HepG2 (cell line): Measurements from ENCODE around the gene MYD88. TPM values are rescaled to one million over a fixed set of nuclear protein-coding genes. Genes with fewer than 3 reads are reported as not detected.

Experiments used
- CC2D1A ChIP-seq: sonication (generic); formaldehyde crosslinking; IDR thresholded peaks from 2 replicates; pipeline ENCODE4 v1.8.1; 2023; ENCODE audit warnings: mild to moderate bottlenecking, missing genetic modification reagents
- HMG20B ChIP-seq: conservative IDR thresholded peaks from 2 replicates; pipeline ENCODE4 v1.6.1; 2016; ENCODE audit warnings: missing genetic modification reagents, missing compliant biosample characterization
- HNRNPUL1 ChIP-seq: fragments of 200-400 bp; formaldehyde crosslinking; IDR thresholded peaks from 2 replicates; pipeline ENCODE4 v1.6.1; 2017; ENCODE audit warnings: low read depth, mild to moderate bottlenecking, low read length, moderate library complexity
- MAZ ChIP-seq, 2 experiments: sonication (generic) in 1 of 2; formaldehyde crosslinking in 1 of 2; IDR thresholded peaks; 2 replicates each; pipeline versions ENCODE4 v1.5.0 to v1.6.1; 2012 to 2020; ENCODE audit warnings: low read depth in 2 of 2, mild to moderate bottlenecking in 2 of 2, borderline replicate concordance in 1 of 2, improper control_type of control experiment in 1 of 2, low read length in 1 of 2, missing genetic modification reagents in 1 of 2, moderate library complexity in 1 of 2
- MED1 ChIP-seq: sonication (generic); formaldehyde crosslinking; IDR thresholded peaks from 2 replicates; pipeline ENCODE4 v1.4.0; 2020; ENCODE audit warnings: missing genetic modification reagents
- NCOR1 ChIP-seq: fragments of 200-600 bp; sonication (generic); IDR thresholded peaks from 2 replicates; pipeline ENCODE4 v1.7.0; 2017; ENCODE audit warnings: antibody characterized with exemption, low read length, borderline replicate concordance
- SALL1 ChIP-seq: sonication (generic); formaldehyde crosslinking; IDR thresholded peaks from 2 replicates; pipeline ENCODE4 v1.8.0; 2022; ENCODE audit warnings: mild to moderate bottlenecking, missing genetic modification reagents
- SALL2 ChIP-seq: sonication (generic); formaldehyde crosslinking; IDR thresholded peaks from 2 replicates; pipeline ENCODE4 v1.8.1; 2023; ENCODE audit warnings: mild to moderate bottlenecking, missing genetic modification reagents, inconsistent platforms
- SIX4 ChIP-seq: sonication (generic); formaldehyde crosslinking; IDR thresholded peaks from 2 replicates; pipeline ENCODE4 v1.4.0; 2020; ENCODE audit warnings: missing genetic modification reagents
- SNRNP70 ChIP-seq: fragments of 200-400 bp; formaldehyde crosslinking; IDR thresholded peaks from 2 replicates; pipeline ENCODE4 v1.6.1; 2017; ENCODE audit warnings: mild to moderate bottlenecking, low read depth, low read length, moderate library complexity
- SRSF9 ChIP-seq: fragments of 200-400 bp; formaldehyde crosslinking; IDR thresholded peaks from 2 replicates; pipeline ENCODE4 v1.6.1; 2018; ENCODE audit warnings: borderline replicate concordance, mild to moderate bottlenecking, low read depth, low read length; ENCODE audit not compliant: insufficient read depth, poor library complexity, severe bottlenecking
- TCF7L2 ChIP-seq: IDR thresholded peaks from 2 replicates; pipeline ENCODE4 v1.6.1; 2011; ENCODE audit warnings: mild to moderate bottlenecking, low read depth, low read length, moderate library complexity
- TRIM24 ChIP-seq: sonication (generic); formaldehyde crosslinking; IDR thresholded peaks from 2 replicates; pipeline ENCODE4 v1.8.0; 2022; ENCODE audit warnings: mild to moderate bottlenecking, missing genetic modification reagents
- WIZ ChIP-seq: sonication (generic); formaldehyde crosslinking; IDR thresholded peaks from 2 replicates; pipeline ENCODE4 v1.5.1; 2020; ENCODE audit warnings: mild to moderate bottlenecking, missing genetic modification reagents
- ZKSCAN5 ChIP-seq: sonication (generic); formaldehyde crosslinking; IDR thresholded peaks from 2 replicates; pipeline ENCODE4 v1.5.1; 2020; ENCODE audit warnings: mild to moderate bottlenecking, missing genetic modification reagents
- ZNF496 ChIP-seq: sonication (generic); formaldehyde crosslinking; IDR thresholded peaks from 2 replicates; pipeline ENCODE4 v1.8.1; 2023; ENCODE audit warnings: mild to moderate bottlenecking, moderate library complexity, missing genetic modification reagents; ENCODE audit not compliant: insufficient replicate concordance
- ZNF614 ChIP-seq: IDR thresholded peaks from 2 replicates; pipeline ENCODE4 v1.6.1; 2018; ENCODE audit warnings: missing biosample characterization, missing genetic modification reagents, inconsistent platforms, borderline replicate concordance
- polyA plus RNA-seq, 8 experiments: library from polyadenylated mRNA; depleted of rRNA in 3 of 8; stranded (reverse) in 7 of 8; unstranded in 1 of 8; fragments of >200 nt; fragmentation: Illumina TruSeq in 4 of 8; extraction: Trizol in 4 of 8; gene quantifications; 2 replicates each; pipeline versions ENCODE4 v1.2.1 to v1.2.3, GENCODE V29; 2011 to 2016; ENCODE audit warnings: low read depth in 4 of 8, missing spikeins in 1 of 8, mixed read lengths in 1 of 8; ENCODE audit not compliant: insufficient read depth in 1 of 8
- total RNA-seq, 5 experiments: library from RNA; depleted of rRNA; stranded (reverse); fragments of >200 nt; fragmentation: Illumina TruSeq; extraction: Trizol; gene quantifications; 2 replicates each; pipeline ENCODE4 v1.2.3, GENCODE V29; 2016; ENCODE audit warnings: low read depth in 1 of 5
- TF ChIP-seq, protein P1 (sequence below): sonication (generic); formaldehyde crosslinking; IDR thresholded peaks from 2 replicates; pipeline ENCODE4 v1.4.0; 2020; ENCODE audit warnings: mild to moderate bottlenecking, low read depth, missing genetic modification reagents
- TF ChIP-seq, protein P2 (sequence below): sonication (generic); formaldehyde crosslinking; IDR thresholded peaks from 2 replicates; pipeline ENCODE4 v1.5.0; 2020; ENCODE audit warnings: mild to moderate bottlenecking, missing genetic modification reagents, borderline replicate concordance
- TF ChIP-seq, protein P3 (sequence below): sonication (generic); formaldehyde crosslinking; IDR thresholded peaks from 2 replicates; pipeline ENCODE4 v1.5.1; 2020; ENCODE audit warnings: mild to moderate bottlenecking, missing genetic modification reagents, moderate library complexity

Gene MYD88
- total and polyA plus RNA-seq, 2 of the 13 experiments (the other 11 are each of a cell fraction or from before 2014, with no cell fraction given), result 7.6 to 32.7 TPM

DNA sequence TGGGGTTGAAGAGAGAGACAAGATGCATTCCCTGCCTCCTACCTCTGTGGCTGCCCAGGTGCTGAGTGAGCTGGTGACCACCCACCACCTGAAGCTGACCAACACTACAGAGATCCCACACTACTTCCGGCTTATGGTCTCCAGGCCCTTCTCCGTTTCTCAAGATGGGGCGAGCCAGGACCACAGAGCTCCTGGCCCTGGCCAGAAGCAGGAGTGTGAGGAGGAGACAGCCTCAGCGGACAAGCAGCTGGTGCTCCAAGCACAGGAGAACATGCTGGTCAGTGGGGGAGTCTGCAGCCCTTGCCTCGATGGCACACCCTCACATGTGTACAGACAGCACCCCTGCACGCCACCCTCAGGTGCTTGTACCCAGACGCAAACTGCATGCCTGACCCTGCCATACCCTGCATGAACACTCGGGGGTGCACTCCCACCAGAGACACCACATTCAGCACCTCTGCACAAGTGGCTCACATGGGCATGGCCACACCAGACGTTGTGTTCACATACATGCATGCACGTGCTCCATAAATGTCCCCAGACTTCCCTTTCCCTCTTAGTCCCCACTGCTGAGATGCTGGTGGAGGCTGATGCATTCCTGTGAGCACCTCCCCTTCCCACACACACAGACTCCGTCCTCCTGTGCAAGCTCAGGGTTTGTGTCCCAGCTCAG, 20.6 kb upstream of the MYD88 start (continued):
- 0 out of 2 replicates have a peak, but pooled peaks have one; percentile 46 for TF ChIP-seq SALL2 (CRISPR knock-in tag)
- no peak for TF ChIP-seq NCOR1
- TF ChIP-seq CC2D1A (CRISPR knock-in tag), result no peak
- no peak for TF ChIP-seq SIX4 (CRISPR knock-in tag)
- peak; percentile 52; the same call in 1 of the 2 replicates for TF ChIP-seq MED1
- no peak for TF ChIP-seq ZKSCAN5
- TF ChIP-seq ZNF614, result peak; percentile 48; the same call in 1 of the 2 replicates
- no peak for TF ChIP-seq TRIM24 (CRISPR knock-in tag)
- TF ChIP-seq HNRNPUL1, result no peak
- TF ChIP-seq SALL1 (CRISPR knock-in tag), result peak; percentile 61; the same call in 1 of the 2 replicates
- no peak for TF ChIP-seq TCF7L2
- TF ChIP-seq HMG20B, result no peak
- no peak for TF ChIP-seq SNRNP70
- TF ChIP-seq ZNF496 (CRISPR knock-in tag), result no peak
- TF ChIP-seq, protein P1, sequence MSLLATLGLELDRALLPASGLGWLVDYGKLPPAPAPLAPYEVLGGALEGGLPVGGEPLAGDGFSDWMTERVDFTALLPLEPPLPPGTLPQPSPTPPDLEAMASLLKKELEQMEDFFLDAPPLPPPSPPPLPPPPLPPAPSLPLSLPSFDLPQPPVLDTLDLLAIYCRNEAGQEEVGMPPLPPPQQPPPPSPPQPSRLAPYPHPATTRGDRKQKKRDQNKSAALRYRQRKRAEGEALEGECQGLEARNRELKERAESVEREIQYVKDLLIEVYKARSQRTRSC (CRISPR knock-in tag), result no peak
- no peak for TF ChIP-seq MAZ (IDR thresholded peaks at IDR 0.05; ENCODE audit: borderline replicate concordance, low read depth, low read length)
- no peak for TF ChIP-seq MAZ (CRISPR knock-in tag; IDR thresholded peaks at IDR 0.05; ENCODE audit: low read depth)
- TF ChIP-seq, protein P2, sequence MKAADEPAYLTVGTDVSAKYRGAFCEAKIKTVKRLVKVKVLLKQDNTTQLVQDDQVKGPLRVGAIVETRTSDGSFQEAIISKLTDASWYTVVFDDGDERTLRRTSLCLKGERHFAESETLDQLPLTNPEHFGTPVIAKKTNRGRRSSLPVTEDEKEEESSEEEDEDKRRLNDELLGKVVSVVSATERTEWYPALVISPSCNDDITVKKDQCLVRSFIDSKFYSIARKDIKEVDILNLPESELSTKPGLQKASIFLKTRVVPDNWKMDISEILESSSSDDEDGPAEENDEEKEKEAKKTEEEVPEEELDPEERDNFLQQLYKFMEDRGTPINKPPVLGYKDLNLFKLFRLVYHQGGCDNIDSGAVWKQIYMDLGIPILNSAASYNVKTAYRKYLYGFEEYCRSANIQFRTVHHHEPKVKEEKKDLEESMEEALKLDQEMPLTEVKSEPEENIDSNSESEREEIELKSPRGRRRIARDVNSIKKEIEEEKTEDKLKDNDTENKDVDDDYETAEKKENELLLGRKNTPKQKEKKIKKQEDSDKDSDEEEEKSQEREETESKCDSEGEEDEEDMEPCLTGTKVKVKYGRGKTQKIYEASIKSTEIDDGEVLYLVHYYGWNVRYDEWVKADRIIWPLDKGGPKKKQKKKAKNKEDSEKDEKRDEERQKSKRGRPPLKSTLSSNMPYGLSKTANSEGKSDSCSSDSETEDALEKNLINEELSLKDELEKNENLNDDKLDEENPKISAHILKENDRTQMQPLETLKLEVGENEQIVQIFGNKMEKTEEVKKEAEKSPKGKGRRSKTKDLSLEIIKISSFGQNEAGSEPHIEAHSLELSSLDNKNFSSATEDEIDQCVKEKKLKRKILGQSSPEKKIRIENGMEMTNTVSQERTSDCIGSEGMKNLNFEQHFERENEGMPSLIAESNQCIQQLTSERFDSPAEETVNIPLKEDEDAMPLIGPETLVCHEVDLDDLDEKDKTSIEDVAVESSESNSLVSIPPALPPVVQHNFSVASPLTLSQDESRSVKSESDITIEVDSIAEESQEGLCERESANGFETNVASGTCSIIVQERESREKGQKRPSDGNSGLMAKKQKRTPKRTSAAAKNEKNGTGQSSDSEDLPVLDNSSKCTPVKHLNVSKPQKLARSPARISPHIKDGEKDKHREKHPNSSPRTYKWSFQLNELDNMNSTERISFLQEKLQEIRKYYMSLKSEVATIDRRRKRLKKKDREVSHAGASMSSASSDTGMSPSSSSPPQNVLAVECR (CRISPR knock-in tag), result peak; percentile 46; the same call in 1 of the 2 replicates
- TF ChIP-seq, protein P3, sequence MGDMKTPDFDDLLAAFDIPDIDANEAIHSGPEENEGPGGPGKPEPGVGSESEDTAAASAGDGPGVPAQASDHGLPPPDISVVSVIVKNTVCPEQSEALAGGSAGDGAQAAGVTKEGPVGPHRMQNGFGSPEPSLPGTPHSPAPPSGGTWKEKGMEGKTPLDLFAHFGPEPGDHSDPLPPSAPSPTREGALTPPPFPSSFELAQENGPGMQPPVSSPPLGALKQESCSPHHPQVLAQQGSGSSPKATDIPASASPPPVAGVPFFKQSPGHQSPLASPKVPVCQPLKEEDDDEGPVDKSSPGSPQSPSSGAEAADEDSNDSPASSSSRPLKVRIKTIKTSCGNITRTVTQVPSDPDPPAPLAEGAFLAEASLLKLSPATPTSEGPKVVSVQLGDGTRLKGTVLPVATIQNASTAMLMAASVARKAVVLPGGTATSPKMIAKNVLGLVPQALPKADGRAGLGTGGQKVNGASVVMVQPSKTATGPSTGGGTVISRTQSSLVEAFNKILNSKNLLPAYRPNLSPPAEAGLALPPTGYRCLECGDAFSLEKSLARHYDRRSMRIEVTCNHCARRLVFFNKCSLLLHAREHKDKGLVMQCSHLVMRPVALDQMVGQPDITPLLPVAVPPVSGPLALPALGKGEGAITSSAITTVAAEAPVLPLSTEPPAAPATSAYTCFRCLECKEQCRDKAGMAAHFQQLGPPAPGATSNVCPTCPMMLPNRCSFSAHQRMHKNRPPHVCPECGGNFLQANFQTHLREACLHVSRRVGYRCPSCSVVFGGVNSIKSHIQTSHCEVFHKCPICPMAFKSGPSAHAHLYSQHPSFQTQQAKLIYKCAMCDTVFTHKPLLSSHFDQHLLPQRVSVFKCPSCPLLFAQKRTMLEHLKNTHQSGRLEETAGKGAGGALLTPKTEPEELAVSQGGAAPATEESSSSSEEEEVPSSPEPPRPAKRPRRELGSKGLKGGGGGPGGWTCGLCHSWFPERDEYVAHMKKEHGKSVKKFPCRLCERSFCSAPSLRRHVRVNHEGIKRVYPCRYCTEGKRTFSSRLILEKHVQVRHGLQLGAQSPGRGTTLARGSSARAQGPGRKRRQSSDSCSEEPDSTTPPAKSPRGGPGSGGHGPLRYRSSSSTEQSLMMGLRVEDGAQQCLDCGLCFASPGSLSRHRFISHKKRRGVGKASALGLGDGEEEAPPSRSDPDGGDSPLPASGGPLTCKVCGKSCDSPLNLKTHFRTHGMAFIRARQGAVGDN (CRISPR knock-in tag), result peak; percentile 81
- TF ChIP-seq WIZ (CRISPR knock-in tag), result no peak
- TF ChIP-seq SRSF9, result no peak
